OCI-LY3 (cell line): ENCODE data around the gene GABRR2.

Experiments used
- CTCF ChIP-seq: fragments of 200-600, 300-600 bp; sonication (generic); IDR thresholded peaks from 2 replicates; pipeline ENCODE4 v1.5.1; 2014; ENCODE audit warnings: antibody characterized with exemption, low read length, low read depth
- EZH2phosphoT487 ChIP-seq: fragments of 200-600 bp; shearing (Covaris generic); IDR thresholded peaks from 2 replicates; pipeline ENCODE4 v1.6.1; 2018; ENCODE audit warnings: antibody characterized with exemption, mixed run types, low read depth

GRCh38 chr6:89302195-89302770 is 12.8 kb downstream of the GABRR2 start:
- TF ChIP-seq CTCF, result no peak
- TF ChIP-seq EZH2phosphoT487, result no peak
